Activated CD4-positive, alpha-beta T cell treated with anti-CD3 and anti-CD28 coated beads for 4 hours (primary cell): ENCODE results near the gene SPATA16.
"Not testable (repeated sequence)": the region's sequence is repeated elsewhere in the genome, so short reads cannot be mapped to it uniquely, and the experiment has no call there.

ENCODE experiments used
- DNase-seq, 2 donors: peaks; one replicate each; pipeline ENCODE4 v3.0.0-alpha.2; 2020

Gene SPATA16

GRCh38 chr3:172869368-172869771 lies 271.7 kb downstream of the SPATA16 start:
- DNase-seq = no peak

- DNase-seq = no peak
These were observed 272.3 kb downstream of the SPATA16 start for GRCh38 chr3:172868582-172869200.

GRCh38 chr3:172866726-172867350 lies 274.2 kb downstream of the SPATA16 start:
- DNase-seq = not testable (repeated sequence)

- DNase-seq = no peak
These were observed 282.0 kb downstream of the SPATA16 start for GRCh38 chr3:172859041-172859440.

- DNase-seq = no peak
These were observed 284.0 kb downstream of the SPATA16 start for GRCh38 chr3:172856795-172857742.

GRCh38 chr3:172855037-172855436 lies 286.0 kb downstream of the SPATA16 start:
- DNase-seq = no peak

- no peak for DNase-seq
These were observed 286.9 kb downstream of the SPATA16 start for GRCh38 chr3:172853921-172854666.

- DNase-seq = no peak
These were observed 288.0 kb downstream of the SPATA16 start for GRCh38 chr3:172853005-172853404.

- no peak for DNase-seq
These were observed 292.1 kb downstream of the SPATA16 start for GRCh38 chr3:172848910-172849309.

GRCh38 chr3:172847292-172847691 lies 293.7 kb downstream of the SPATA16 start:
- no peak for DNase-seq

- DNase-seq = no peak
These were observed 294.3 kb downstream of the SPATA16 start for GRCh38 chr3:172846706-172847105.

GRCh38 chr3:172846103-172846561 lies 294.9 kb downstream of the SPATA16 start:
- DNase-seq = no peak

- no peak for DNase-seq
These were observed 296.6 kb downstream of the SPATA16 start for GRCh38 chr3:172844428-172844827.

- DNase-seq = no peak
These were observed 300.1 kb downstream of the SPATA16 start for GRCh38 chr3:172840913-172841312.

GRCh38 chr3:172840463-172840862 lies 300.6 kb downstream of the SPATA16 start:
- DNase-seq = no peak

- DNase-seq = no peak
These were observed 301.4 kb downstream of the SPATA16 start for GRCh38 chr3:172839679-172840078.
